ENCODE measurements around the gene SLC7A6. TPM values are rescaled to one million over a fixed set of nuclear protein-coding genes. Genes with fewer than 3 reads are reported as not detected.

SLC7A6 gene
- polyA plus RNA-seq, 3 donors: 4.3 to 47.7 (median 5.5) TPM

- WGBS (ENCODE audit: insufficient coverage): no CpG with 5 or more reads among the region's 4 CpGs
- Mint-ChIP-seq H3K27ac (peak overlapping the region in 5 of 7 donors; percentile 19 to 69 (median 38)), H3K36me3 (peaks cover 42 to 48% of the 10 kb centered on the region in 2 donors), H3K4me3 (no peak overlapping the region), H3K9me3 (no peaks in the 10 kb centered on the region), H3K4me1 (peaks cover 6% of the 10 kb centered on the region), H3K27me3 (ENCODE audit: low read depth in 3 of 3) (no peaks in the 10 kb centered on the region)
- no peaks in the 10 kb centered on the region for H3K4me1 ChIP-seq (ENCODE audit: control insufficient read depth in 1 of 2, insufficient read depth in 2 of 2, low read length in 2 of 2)
- no peak overlapping the region for H3K9ac ChIP-seq (ENCODE audit: insufficient read depth, low read length, poor library complexity, severe bottlenecking)
- peaks cover 9 to 55% of the 10 kb centered on the region in 2 donors for H3K36me3 ChIP-seq (replicated peaks in 1 of 2; ENCODE audit: control insufficient read depth in 1 of 2, insufficient read depth in 2 of 2, low read length in 2 of 2)
- peaks cover 24% of the 10 kb centered on the region for H4K20me1 ChIP-seq (ENCODE audit: insufficient read depth, low read length)
- H3K4me2 ChIP-seq (replicated peaks; ENCODE audit: extremely low read depth, low read length, poor library complexity, severe bottlenecking): no peak overlapping the region
- DNase-seq: peak in 1 of 3 donors; percentile 14
- intact Hi-C loops (cut with micrococcal nuclease): no loop called here
- no peak overlapping the region for H2AFZ ChIP-seq (ENCODE audit: insufficient read depth, low read depth, low read length, poor library complexity, severe bottlenecking)
- H3K27me3 ChIP-seq (ENCODE audit: control insufficient read depth in 2 of 2, insufficient read depth in 2 of 2, low read length in 2 of 2): no peaks in the 10 kb centered on the region
- H3K4me3 ChIP-seq (replicated peaks in 1 of 3; ENCODE audit: low read depth in 2 of 3, low read length in 3 of 3): no peak overlapping the region
- H3K79me2 ChIP-seq (ENCODE audit: insufficient read depth, low read length): peaks cover 4% of the 10 kb centered on the region
- peak overlapping the region in 1 of 2 donors; percentile 5 for H3K27ac ChIP-seq (ENCODE audit: low read depth in 1 of 2, low read length in 2 of 2)
- TF ChIP-seq, protein P1, sequence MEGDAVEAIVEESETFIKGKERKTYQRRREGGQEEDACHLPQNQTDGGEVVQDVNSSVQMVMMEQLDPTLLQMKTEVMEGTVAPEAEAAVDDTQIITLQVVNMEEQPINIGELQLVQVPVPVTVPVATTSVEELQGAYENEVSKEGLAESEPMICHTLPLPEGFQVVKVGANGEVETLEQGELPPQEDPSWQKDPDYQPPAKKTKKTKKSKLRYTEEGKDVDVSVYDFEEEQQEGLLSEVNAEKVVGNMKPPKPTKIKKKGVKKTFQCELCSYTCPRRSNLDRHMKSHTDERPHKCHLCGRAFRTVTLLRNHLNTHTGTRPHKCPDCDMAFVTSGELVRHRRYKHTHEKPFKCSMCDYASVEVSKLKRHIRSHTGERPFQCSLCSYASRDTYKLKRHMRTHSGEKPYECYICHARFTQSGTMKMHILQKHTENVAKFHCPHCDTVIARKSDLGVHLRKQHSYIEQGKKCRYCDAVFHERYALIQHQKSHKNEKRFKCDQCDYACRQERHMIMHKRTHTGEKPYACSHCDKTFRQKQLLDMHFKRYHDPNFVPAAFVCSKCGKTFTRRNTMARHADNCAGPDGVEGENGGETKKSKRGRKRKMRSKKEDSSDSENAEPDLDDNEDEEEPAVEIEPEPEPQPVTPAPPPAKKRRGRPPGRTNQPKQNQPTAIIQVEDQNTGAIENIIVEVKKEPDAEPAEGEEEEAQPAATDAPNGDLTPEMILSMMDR (IDR thresholded peaks at IDR 0.05): no peak
- H3K9me3 ChIP-seq (replicated peaks in 1 of 2; ENCODE audit: control insufficient read depth in 1 of 2, insufficient read depth in 1 of 2, low read length in 2 of 2): no peaks in the 10 kb centered on the region
Measured at GRCh38 chr16:68217506-68217905, 46.8 kb upstream of the SLC7A6 start.

DNA sequence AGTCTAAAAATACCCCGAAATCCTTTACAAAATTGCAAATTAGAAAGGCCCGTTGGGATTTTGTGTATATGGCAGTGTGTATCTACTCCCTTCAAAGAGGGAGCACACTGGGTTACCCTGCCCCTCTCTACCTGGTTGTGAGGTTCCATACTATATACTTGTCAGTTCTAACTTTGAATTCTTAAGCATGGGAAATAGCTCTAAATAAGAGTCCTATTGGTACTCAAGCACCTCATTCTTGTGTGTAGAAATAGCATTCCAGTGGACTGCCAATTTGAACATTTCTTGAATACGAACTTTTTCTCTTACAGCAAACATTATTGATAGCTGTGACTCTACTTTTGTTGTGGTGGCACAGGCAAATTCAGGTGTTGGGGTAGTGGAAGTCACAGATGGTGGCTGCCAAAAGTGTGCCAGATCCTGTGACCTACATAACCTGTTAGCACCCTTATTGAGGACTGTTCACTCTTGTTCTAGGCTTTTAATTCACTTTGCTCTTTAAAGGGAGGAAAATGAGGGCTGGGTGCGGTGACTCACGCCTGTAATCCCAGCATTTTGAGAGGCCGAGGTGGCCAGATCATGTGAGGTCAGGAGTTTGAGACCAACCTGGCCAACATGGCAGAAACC lies 44.5 kb upstream of the SLC7A6 start:
- H3K4me1 Mint-ChIP-seq: peaks cover 6% of the 10 kb centered on the region
- H3K9me3 Mint-ChIP-seq: no peaks in the 10 kb centered on the region
- peaks cover 36 to 49% of the 10 kb centered on the region in 2 donors for H3K36me3 Mint-ChIP-seq
- H4K20me1 ChIP-seq (ENCODE audit: insufficient read depth, low read length): peaks cover 12% of the 10 kb centered on the region
- no peaks in the 10 kb centered on the region for H3K27me3 Mint-ChIP-seq (ENCODE audit: low read depth in 3 of 3)
- H3K4me3 ChIP-seq (replicated peaks in 1 of 3; ENCODE audit: low read depth in 2 of 3, low read length in 3 of 3): no peak overlapping the region
- H2AFZ ChIP-seq (ENCODE audit: insufficient read depth, low read depth, low read length, poor library complexity, severe bottlenecking): no peak overlapping the region
- no peaks in the 10 kb centered on the region for H3K4me1 ChIP-seq (ENCODE audit: control insufficient read depth in 1 of 2, insufficient read depth in 2 of 2, low read length in 2 of 2)
- no peaks in the 10 kb centered on the region for H3K27me3 ChIP-seq (ENCODE audit: control insufficient read depth in 2 of 2, insufficient read depth in 2 of 2, low read length in 2 of 2)
- H3K4me2 ChIP-seq (replicated peaks; ENCODE audit: extremely low read depth, low read length, poor library complexity, severe bottlenecking): no peak overlapping the region
- intact Hi-C loops (cut with micrococcal nuclease): loop anchor here in 1 of 2 donors (10.0 kb wide), 1 partner anchor 545 kb away; no protein-coding TSS in a partner anchor
- peak overlapping the region in 2 of 7 donors; percentile 30 to 55 for H3K27ac Mint-ChIP-seq
- peaks cover 15 to 54% of the 10 kb centered on the region in 2 donors for H3K36me3 ChIP-seq (replicated peaks in 1 of 2; ENCODE audit: control insufficient read depth in 1 of 2, insufficient read depth in 2 of 2, low read length in 2 of 2)
- DNase-seq: no peak
- no peak overlapping the region for H3K4me3 Mint-ChIP-seq
- no peak overlapping the region for H3K9ac ChIP-seq (ENCODE audit: insufficient read depth, low read length, poor library complexity, severe bottlenecking)
- no peak overlapping the region for H3K27ac ChIP-seq (ENCODE audit: low read depth in 1 of 2, low read length in 2 of 2)
- no CpG with 5 or more reads among the region's 6 CpGs for WGBS (ENCODE audit: insufficient coverage)
- no peaks in the 10 kb centered on the region for H3K9me3 ChIP-seq (replicated peaks in 1 of 2; ENCODE audit: control insufficient read depth in 1 of 2, insufficient read depth in 1 of 2, low read length in 2 of 2)
- peaks cover 2% of the 10 kb centered on the region for H3K79me2 ChIP-seq (ENCODE audit: insufficient read depth, low read length)
- TF ChIP-seq, protein P1 (IDR thresholded peaks at IDR 0.05): no peak
